GM12873 (cell line): ENCODE results near the gene PARP16.

ENCODE experiments used
- TF ChIP-seq, protein P1 (sequence below): IDR thresholded peaks from 2 replicates; pipeline ENCODE4 v1.5.1; 2012; ENCODE audit warnings: low read depth, mild to moderate bottlenecking, moderate library complexity, low read length, control low read depth; ENCODE audit not compliant: insufficient read depth; ENCODE audit errors: missing control alignments

Gene PARP16

GRCh38 chr15:65326818-65327217 is 40.1 kb upstream of the PARP16 start:
- TF ChIP-seq, protein P1, sequence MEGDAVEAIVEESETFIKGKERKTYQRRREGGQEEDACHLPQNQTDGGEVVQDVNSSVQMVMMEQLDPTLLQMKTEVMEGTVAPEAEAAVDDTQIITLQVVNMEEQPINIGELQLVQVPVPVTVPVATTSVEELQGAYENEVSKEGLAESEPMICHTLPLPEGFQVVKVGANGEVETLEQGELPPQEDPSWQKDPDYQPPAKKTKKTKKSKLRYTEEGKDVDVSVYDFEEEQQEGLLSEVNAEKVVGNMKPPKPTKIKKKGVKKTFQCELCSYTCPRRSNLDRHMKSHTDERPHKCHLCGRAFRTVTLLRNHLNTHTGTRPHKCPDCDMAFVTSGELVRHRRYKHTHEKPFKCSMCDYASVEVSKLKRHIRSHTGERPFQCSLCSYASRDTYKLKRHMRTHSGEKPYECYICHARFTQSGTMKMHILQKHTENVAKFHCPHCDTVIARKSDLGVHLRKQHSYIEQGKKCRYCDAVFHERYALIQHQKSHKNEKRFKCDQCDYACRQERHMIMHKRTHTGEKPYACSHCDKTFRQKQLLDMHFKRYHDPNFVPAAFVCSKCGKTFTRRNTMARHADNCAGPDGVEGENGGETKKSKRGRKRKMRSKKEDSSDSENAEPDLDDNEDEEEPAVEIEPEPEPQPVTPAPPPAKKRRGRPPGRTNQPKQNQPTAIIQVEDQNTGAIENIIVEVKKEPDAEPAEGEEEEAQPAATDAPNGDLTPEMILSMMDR = no peak

GRCh38 chr15:65326117-65326526 is 39.4 kb upstream of the PARP16 start:
- TF ChIP-seq, protein P1 = no peak

DNA sequence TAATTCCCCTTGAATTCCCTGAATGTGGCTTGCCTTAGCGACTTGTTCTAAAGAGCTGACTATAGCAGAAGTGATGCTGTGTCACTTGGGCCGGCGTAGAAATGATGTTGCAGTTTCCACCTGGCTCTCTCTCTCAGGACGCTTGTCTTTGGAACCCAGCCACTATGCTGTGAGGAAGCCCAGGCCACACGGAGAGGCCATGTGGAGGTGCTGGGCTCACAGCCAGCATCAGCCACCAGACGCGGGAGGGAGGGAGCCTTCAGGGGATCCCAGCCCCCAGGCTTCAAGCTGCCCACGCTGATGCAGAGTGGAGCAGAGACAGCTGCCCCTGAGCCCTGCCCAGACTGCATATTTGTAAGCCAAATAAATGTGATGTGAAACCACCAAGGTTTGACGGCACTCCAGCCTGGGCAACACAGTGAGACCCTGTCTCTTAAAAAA is 36.4 kb upstream of the PARP16 start:
- TF ChIP-seq, protein P1 = no peak

DNA sequence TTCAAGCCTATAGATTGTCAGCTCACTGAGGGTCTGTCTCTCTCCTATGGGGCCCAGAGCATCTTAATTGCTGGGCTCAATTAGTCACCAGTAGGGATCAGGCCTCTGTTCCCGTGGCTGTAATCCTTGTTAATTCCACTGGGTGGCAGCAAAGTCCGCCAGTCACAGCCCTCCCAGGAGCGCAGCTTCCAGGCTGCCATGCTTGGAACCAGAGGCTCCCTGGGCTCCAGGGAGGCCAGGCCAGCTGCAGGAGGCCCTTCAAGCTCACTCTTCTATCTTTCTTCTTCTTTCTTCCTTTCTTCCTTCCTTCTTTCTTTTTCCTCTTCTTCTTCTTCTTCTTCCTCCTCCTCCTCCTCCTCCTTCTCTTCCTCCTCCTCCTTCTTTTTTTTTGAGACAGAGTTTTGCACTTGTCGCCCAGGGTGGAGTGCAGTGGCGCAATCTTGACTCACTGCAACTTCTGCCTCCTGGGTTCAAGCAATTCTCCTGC is 32.2 kb upstream of the PARP16 start:
- TF ChIP-seq, protein P1 = peak; percentile 83

- TF ChIP-seq, protein P1 = no peak
These were observed 25.8 kb upstream of the PARP16 start for GRCh38 chr15:65312400-65312916.

DNA sequence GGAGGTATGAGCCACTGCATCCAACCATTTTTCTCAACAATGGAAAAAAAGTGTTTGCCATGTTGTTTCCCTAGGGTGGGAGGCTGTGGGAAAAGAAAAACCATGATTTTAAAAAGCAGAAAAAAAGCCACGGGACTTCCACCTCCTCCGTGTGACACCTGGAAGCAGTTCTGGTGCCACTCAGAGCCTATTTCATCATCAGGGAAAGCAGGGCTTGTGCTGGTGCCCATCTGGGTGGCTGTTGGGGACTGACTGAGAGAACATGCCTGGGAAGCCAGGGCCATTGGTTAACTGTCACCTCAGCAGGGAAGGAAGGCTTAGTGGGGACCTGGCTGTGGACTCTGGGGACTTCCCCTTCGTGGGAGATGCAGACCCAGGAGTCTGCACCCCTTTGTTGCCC is 25.1 kb upstream of the PARP16 start:
- TF ChIP-seq, protein P1 = no peak

DNA sequence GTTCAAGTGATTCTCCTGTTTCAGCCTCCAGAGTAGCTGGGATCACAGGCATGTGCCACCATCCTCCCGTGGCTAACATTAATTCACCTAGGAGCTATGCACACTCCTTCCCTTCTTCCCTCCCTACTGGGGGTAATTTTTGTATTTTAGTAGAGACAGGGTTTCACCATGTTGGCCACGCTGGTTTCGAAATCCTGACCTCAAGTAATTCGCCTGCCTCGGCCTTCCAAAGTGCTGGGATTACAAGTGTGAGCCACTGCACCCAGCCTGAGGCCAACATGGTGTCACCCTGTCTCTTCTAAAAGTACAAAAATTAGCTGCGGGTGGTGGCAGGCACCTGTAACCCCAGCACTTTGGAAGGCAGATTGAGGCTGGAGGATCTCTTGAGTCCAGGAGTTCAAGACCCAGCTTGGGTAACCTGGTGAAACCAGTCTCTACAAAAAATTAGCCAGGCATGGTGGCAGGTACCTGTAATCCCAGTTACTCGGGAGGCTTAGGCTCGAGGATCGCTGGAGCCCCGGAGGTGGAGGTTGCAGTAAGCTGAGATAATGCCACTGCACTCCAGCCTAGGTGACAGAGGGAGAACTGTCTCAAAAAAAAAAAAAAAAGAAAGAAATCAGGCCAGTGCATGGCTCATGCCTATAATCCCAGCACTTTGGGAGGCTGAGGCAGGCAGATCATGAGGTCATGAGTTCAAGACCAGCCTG is 23.9 kb upstream of the PARP16 start:
- TF ChIP-seq, protein P1 = no peak
